GM12878 (cell line): Measurements from ENCODE around the gene ACSL3. TPM values are rescaled to one million over a fixed set of nuclear protein-coding genes. Genes with fewer than 3 reads are reported as not detected.
A peak's percentile ranks its signal among the peaks of the same experiment; 100 is the strongest.

Source experiments
- ATAC-seq: fragments of 200-7000 bp; cut with Tn5 transposase; 3 replicates; pipeline ENCODE4 v1.9.1; 2020; ENCODE audit warnings: mild to moderate bottlenecking, moderate library complexity
- BruUV-seq: library from RNA; stranded (reverse); fragments of 400-500 nt; replicated peaks from 2 replicates; lab custom pipeline; 2021; lab: Mats Ljungman, UMichigan
- CTCF ChIA-PET: fragments of 300-600 bp; sonication (Branson Sonifier 250); formaldehyde crosslinking; extraction: SDS; loops from one replicate; lab custom pipeline; 2021; ENCODE audit warnings: inconsistent platforms; lab: Yijun Ruan, JAX
- POLR2A ChIA-PET: fragments of 350-600 bp; formaldehyde crosslinking; extraction: SDS; loops from one replicate; lab custom pipeline; 2021; ENCODE audit warnings: inconsistent platforms; lab: Charles Lee
- RAD21 ChIA-PET: fragments of 300-600 bp; sonication (Branson Sonifier 250); formaldehyde crosslinking; loops from one replicate; lab custom pipeline; 2023; ENCODE audit warnings: antibody characterized with exemption; ENCODE audit not compliant: unreplicated experiment; lab: Charles Lee
- SMC1A ChIA-PET: fragments of 300-600 bp; sonication (Branson Sonifier 250); formaldehyde crosslinking; loops from one replicate; lab custom pipeline; 2023; ENCODE audit not compliant: unreplicated experiment, uncharacterized antibody; lab: Charles Lee
- DNase-seq: peaks from one replicate; pipeline ENCODE4 v3.0.0-alpha.2; 2011; ENCODE audit warnings: low read depth, low spot score
- FAIRE-seq: peaks from 3 replicates; lab custom pipeline; 2011; peaks lifted over from hg19 to GRCh38; lab: Jason Lieb, UNC
- H2AFZ ChIP-seq: 2 replicates; pipeline ENCODE4 v1.6.0; 2011; ENCODE audit warnings: low read depth, low read length, control low read depth; ENCODE audit not compliant: control insufficient read depth
- H3K27ac ChIP-seq: 2 replicates; pipeline ENCODE4 v1.5.1; 2011; ENCODE audit warnings: control low read depth; ENCODE audit not compliant: control insufficient read depth, insufficient read depth
- H3K27me3 ChIP-seq, 2 experiments: replicated peaks in 1 of 2; 2 replicates each; pipeline versions ENCODE4 v1.6.0 to v1.6.1; 2011; ENCODE audit warnings: low read length in 1 of 2; ENCODE audit not compliant: control insufficient read depth in 2 of 2, insufficient read depth in 2 of 2
- H3K36me3 ChIP-seq, 2 experiments: 2 replicates each; pipeline ENCODE4 v1.5.1; 2011; ENCODE audit warnings: low read length in 1 of 2; ENCODE audit not compliant: control insufficient read depth in 2 of 2, insufficient read depth in 2 of 2
- H3K4me1 ChIP-seq: 2 replicates; pipeline ENCODE4 v1.6.1; 2011; ENCODE audit warnings: mild to moderate bottlenecking, low read length, moderate library complexity, mixed read lengths; ENCODE audit not compliant: control insufficient read depth, insufficient read depth
- H3K4me2 ChIP-seq: 2 replicates; pipeline ENCODE4 v1.6.0; 2011; ENCODE audit warnings: control low read depth; ENCODE audit not compliant: control insufficient read depth, insufficient read depth
- H3K4me3 ChIP-seq: fragments of 200-600 bp; sonication (generic); 2 replicates; pipeline ENCODE4 v1.5.1; 2016
- H3K79me2 ChIP-seq: 2 replicates; pipeline ENCODE4 v1.6.0; 2011; ENCODE audit warnings: low read length; ENCODE audit not compliant: control insufficient read depth, insufficient read depth
- H3K9ac ChIP-seq: 2 replicates; pipeline ENCODE4 v1.8.0; 2011; ENCODE audit warnings: low read length, control low read depth, mixed read lengths; ENCODE audit not compliant: control insufficient read depth, insufficient read depth
- H3K9me3 ChIP-seq: replicated peaks from 3 replicates; pipeline ENCODE4 v1.5.1; 2011; ENCODE audit warnings: mild to moderate bottlenecking, low read length; ENCODE audit not compliant: control insufficient read depth, insufficient read depth
- H4K20me1 ChIP-seq: 2 replicates; pipeline ENCODE4 v1.6.0; 2011; ENCODE audit not compliant: control insufficient read depth, insufficient read depth
- BCLAF1 ChIP-seq: fragments of 450-650 bp; IDR thresholded peaks from 2 replicates; pipeline ENCODE4 v1.6.1; 2017; ENCODE audit warnings: antibody characterized with exemption, mild to moderate bottlenecking, moderate library complexity
- CREM ChIP-seq: IDR thresholded peaks from 2 replicates; pipeline ENCODE4 v1.6.1; 2014; ENCODE audit warnings: antibody characterized with exemption, low read depth
- JUND ChIP-seq: IDR thresholded peaks from 2 replicates; pipeline ENCODE4 v1.6.1; 2012; ENCODE audit warnings: low read depth, mild to moderate bottlenecking, low read length, improper control_type of control experiment, moderate library complexity
- MTA2 ChIP-seq: fragments of 450-650 bp; IDR thresholded peaks from 2 replicates; pipeline ENCODE4 v1.6.1; 2016; ENCODE audit warnings: low read depth, mild to moderate bottlenecking, moderate library complexity
- POLR2A ChIP-seq: IDR thresholded peaks from 2 replicates; pipeline ENCODE4 v1.6.1; 2011; ENCODE audit warnings: low read depth, mild to moderate bottlenecking, low read length
- RAD21 ChIP-seq: IDR thresholded peaks from 2 replicates; pipeline ENCODE4 v1.6.1; 2011; ENCODE audit warnings: mild to moderate bottlenecking, low read depth, low read length, moderate library complexity; ENCODE audit not compliant: insufficient read depth
- SMARCA5 ChIP-seq: fragments of 450-650 bp; IDR thresholded peaks from 2 replicates; pipeline ENCODE4 v1.6.1; 2017; ENCODE audit warnings: mild to moderate bottlenecking
- SPI1 ChIP-seq: IDR thresholded peaks from 2 replicates; pipeline ENCODE4 v1.6.1; 2011; ENCODE audit warnings: low read depth, mild to moderate bottlenecking, low read length, moderate library complexity, borderline replicate concordance; ENCODE audit not compliant: insufficient read depth
- ZBTB4 ChIP-seq: fragments of 450-650 bp; formaldehyde crosslinking; IDR thresholded peaks from 2 replicates; pipeline ENCODE4 v1.4.0; 2022; ENCODE audit warnings: mild to moderate bottlenecking, moderate library complexity
- ZNF207 ChIP-seq: fragments of 450-650 bp; IDR thresholded peaks from 2 replicates; pipeline ENCODE4 v1.6.1; 2014; ENCODE audit warnings: antibody characterized with exemption, mild to moderate bottlenecking, borderline replicate concordance
- ZNF592 ChIP-seq: fragments of 450-650 bp; IDR thresholded peaks from 2 replicates; pipeline ENCODE4 v1.6.1; 2017; ENCODE audit warnings: mild to moderate bottlenecking, moderate library complexity
- WGBS: methylation state at CpG from one replicate; pipeline ENCODE4 v1.1.6; 2016; ENCODE audit warnings: low lambda C conversion rate; ENCODE audit not compliant: insufficient replicate concordance, insufficient coverage; ENCODE audit errors: missing lambda C conversion rate; 5-methylcytosine and 5-hydroxymethylcytosine counted together
- in situ Hi-C: fragments of 300-500 bp; cut with MboI; formaldehyde crosslinking; loops from 9 replicates; pipeline ENCODE4 v1.14.3; 2018; ENCODE audit warnings: mixed read lengths
- intact Hi-C: fragments of 100-400 bp; cut with micrococcal nuclease; formaldehyde crosslinking; loops from one replicate; pipeline ENCODE4 v1.14.2; 2022; ENCODE audit not compliant: unreplicated experiment
- polyA plus RNA-seq, 11 experiments: library from polyadenylated mRNA; depleted of rRNA in 4 of 11; unstranded in 6 of 11; stranded (reverse) in 5 of 11; fragments of >200 nt; fragmentation: Nextera tagmentation in 4 of 11; fragmentation: Illumina TruSeq in 1 of 11; extraction: Ambion mirVana in 4 of 11; extraction: Trizol in 1 of 11; gene quantifications; 1 replicate in 1 of 11; 2 replicates in 10 of 11; pipeline versions ENCODE4 v1.2.1 to v1.2.3, GENCODE V29; 2011 to 2016; ENCODE audit warnings: inconsistent platforms in 2 of 11, missing spikeins in 2 of 11, low read depth in 1 of 11
- total RNA-seq, 4 experiments: library from RNA; depleted of rRNA in 3 of 4; stranded (reverse); fragments of >200 nt in 3 of 4; fragmentation: Illumina TruSeq in 1 of 4; extraction: Trizol in 1 of 4; gene quantifications; 2 replicates each; pipeline versions ENCODE4 v1.2.1 to v1.2.3, GENCODE V29; 2013 to 2021

Gene ACSL3
- total and polyA plus RNA-seq, 10 of the 15 experiments (the other 5 are each of a cell fraction or from before 2014, with no cell fraction given): 15.6 to 83.9 (median 56.7) TPM

- Histone ChIP-seq H3K36me3 (no peaks in the 10 kb centered on the region; a peak in 1 of 4 replicates), H3K4me1 (no peaks in the 10 kb centered on the region), H3K9ac (no peak overlapping the region), H4K20me1 (no peaks in the 10 kb centered on the region), H3K9me3 (no peaks in the 10 kb centered on the region), H3K4me2 (no peak overlapping the region), H3K27ac (no peak overlapping the region), H3K4me3 (no peak overlapping the region), H2AFZ (no peak overlapping the region), H3K79me2 (peaks cover 5% of the 10 kb centered on the region; the same call in 1 of the 2 replicates), H3K27me3 (no peaks in the 10 kb centered on the region)
- DNase-seq: no peak
- ChIA-PET CTCF (interaction anchor here (0.6 to 5.5 kb wide), 28 partner anchors 9 to 213 kb away, joined by 3 to 141 read pairs (median 6); no protein-coding TSS in a partner anchor), POLR2A (no interaction called here), RAD21 (interaction anchor here (0.7 to 3.8 kb wide), 16 partner anchors 9 to 1827 kb away, joined by 3 to 66 read pairs (median 4); no protein-coding TSS in a partner anchor), SMC1A (interaction anchor here (0.6 to 5.5 kb wide), 16 partner anchors 8 to 216 kb away, joined by 3 to 100 read pairs (median 3); no protein-coding TSS in a partner anchor)
- no peak for FAIRE-seq
- ATAC-seq: peak; percentile 95
- BruUV-seq: no TSS peak
- intact Hi-C loops (loop anchor here (1.0 to 2.0 kb wide), 3 partner anchors 107 to 213 kb away; no protein-coding TSS in a partner anchor), in situ Hi-C loops (loop anchor here (5.0 to 25.0 kb wide), 2 partner anchors 211 to 591 kb away; a partner anchor contains a TSS)
- 77% methylated on average over 16 of the region's 16 CpGs for WGBS
- TF ChIP-seq ZNF207: no peak
- TF ChIP-seq ZBTB4 (CRISPR knock-in tag): no peak
- TF ChIP-seq SPI1: no peak
- no peak for TF ChIP-seq MTA2
- TF ChIP-seq POLR2A: no peak
- TF ChIP-seq RAD21: peak; percentile 95
- no peak for TF ChIP-seq SMARCA5
- peak; percentile 66; the same call in 1 of the 2 replicates for TF ChIP-seq ZNF592
- no peak for TF ChIP-seq JUND
- TF ChIP-seq BCLAF1: no peak
- TF ChIP-seq CREM: no peak
Observed at GRCh38 chr2:222903234-222904220, 42.7 kb downstream of the ACSL3 start.
